WI38 (cell line): ENCODE data around the gene GALNS.
A peak's percentile ranks its signal among the peaks of the same experiment; 100 is the strongest.

Experiments used
- H3K4me3 ChIP-seq: 2 replicates; pipeline ENCODE4 v1.5.1; 2011; ENCODE audit warnings: low read depth, mild to moderate bottlenecking, control low read depth, low read length
- CTCF ChIP-seq: IDR thresholded peaks from 2 replicates; pipeline ENCODE4 v1.5.1; 2012; ENCODE audit warnings: low read depth, mild to moderate bottlenecking, control low read depth, low read length

Gene GALNS, protein sequence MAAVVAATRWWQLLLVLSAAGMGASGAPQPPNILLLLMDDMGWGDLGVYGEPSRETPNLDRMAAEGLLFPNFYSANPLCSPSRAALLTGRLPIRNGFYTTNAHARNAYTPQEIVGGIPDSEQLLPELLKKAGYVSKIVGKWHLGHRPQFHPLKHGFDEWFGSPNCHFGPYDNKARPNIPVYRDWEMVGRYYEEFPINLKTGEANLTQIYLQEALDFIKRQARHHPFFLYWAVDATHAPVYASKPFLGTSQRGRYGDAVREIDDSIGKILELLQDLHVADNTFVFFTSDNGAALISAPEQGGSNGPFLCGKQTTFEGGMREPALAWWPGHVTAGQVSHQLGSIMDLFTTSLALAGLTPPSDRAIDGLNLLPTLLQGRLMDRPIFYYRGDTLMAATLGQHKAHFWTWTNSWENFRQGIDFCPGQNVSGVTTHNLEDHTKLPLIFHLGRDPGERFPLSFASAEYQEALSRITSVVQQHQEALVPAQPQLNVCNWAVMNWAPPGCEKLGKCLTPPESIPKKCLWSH

DNA sequence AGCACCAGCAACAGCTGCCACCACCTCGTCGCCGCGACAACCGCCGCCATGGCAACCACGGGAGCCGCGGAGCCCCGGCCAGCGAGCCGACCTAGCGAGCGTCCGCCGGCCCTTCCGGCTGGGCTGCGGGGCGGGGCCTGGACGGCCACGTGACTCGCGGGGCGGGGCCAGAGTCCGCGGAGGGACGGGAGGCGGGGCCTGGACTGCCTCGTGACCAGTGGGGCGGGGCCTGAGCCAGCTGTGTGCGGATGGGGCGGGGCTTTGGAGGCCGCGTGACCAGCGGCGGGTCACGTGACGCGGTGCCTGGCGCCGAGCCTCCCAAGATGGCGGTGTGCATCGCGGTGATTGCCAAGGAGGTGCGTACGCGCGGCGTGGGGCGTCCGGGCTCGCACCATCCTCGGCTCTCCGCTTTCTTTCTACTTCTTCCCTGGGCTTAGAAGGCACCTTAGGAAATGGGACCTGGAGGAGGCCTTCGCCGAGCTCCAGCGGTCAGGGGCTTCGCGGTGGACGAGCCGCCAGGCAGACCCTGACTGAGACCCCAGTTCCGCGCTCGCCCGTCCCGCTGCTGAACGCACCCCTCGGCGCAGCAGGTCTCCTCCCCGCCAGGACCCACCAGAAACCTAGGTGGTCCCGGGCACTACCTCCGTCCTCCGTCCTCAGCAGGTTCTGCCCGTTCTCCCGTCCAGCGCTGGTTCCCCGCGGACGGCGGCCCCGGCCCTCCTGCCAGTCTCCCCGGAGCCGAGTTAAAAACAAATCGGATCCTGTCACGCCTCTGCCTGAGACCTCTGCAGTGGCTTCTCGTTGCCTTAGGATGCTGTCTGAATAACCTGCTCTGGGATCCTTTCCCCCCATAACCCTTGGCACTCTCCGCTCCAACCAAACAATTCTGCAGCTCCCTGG, at the start of gene GALNS, which contains the start of gene TRAPPC2L:
Gene GALNS, minus strand, starts transcription at position 120 of the 900 bp plus-strand sequence. Its CDS starts 70 bp downstream, at position 50.
Gene TRAPPC2L, plus strand, starts transcription at position 300 of the 900 bp plus-strand sequence. Its CDS starts 24 bp downstream, at position 324.
- H3K4me3 ChIP-seq = peak within 1 kb of the TSS; percentile 96
- TF ChIP-seq CTCF = no peak

GRCh38 chr16:88906020-88906419, 49.3 kb upstream of the GALNS start:
- no peak for TF ChIP-seq CTCF
- H3K4me3 ChIP-seq = no peak overlapping the region

GRCh38 chr16:88905563-88905962, 48.8 kb upstream of the GALNS start:
- no peak overlapping the region for H3K4me3 ChIP-seq
- TF ChIP-seq CTCF = no peak

- H3K4me3 ChIP-seq = no peak overlapping the region
- TF ChIP-seq CTCF = no peak
Measured at GRCh38 chr16:88904676-88905365, 48.1 kb upstream of the GALNS start.

DNA sequence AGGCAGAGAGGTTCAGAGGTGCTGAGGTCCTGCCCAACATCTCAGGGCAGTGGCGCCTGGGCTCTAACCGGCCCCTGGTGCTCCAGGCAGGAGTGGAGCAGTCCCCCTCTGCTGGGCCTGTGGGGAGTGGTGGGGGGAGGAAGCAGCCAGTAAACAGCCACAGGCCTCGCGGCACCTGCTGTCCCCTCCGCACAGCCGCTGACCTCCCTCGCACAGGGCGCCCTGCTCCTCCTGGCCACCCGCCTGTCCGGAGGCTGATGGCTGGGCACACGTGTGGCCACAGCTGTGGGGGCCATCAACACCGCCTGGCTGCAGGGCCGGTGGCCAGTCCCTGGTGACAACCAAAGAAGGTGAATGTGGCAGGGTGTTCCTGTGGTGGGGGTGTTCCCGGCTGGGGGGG, 46.5 kb upstream of the GALNS start:
- no peak for TF ChIP-seq CTCF
- no peak overlapping the region for H3K4me3 ChIP-seq

DNA sequence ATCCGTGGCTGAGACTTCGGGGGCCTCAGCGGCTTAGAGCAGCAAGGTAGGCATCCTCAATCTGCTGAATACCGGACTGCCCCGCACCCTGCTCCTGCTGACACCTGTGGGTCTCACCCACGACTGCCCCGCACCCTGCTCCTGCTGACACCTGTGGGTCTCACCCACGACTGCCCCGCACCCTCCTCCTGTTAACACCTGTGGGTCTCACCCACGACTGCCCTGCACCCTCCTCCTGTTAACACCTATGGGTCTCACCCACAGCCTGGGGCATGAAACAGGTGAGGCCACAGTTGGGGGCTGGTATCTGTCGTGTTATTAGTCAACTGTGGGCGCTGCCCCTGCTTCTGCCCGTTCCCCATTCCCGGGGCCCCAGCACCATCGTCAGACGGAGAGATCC, 46.0 kb upstream of the GALNS start:
- no peak for TF ChIP-seq CTCF
- H3K4me3 ChIP-seq = no peak overlapping the region
